Stimulated activated CD4-positive, alpha-beta T cell treated with anti-CD3 and anti-CD28 coated beads, TNF-alpha, amount 100 ng/mL, for 24 hours (primary cell): ENCODE data around the gene RPP40.

Experiments used
- DNase-seq, 3 experiments: peaks; one replicate each; pipeline ENCODE4 v3.0.0-alpha.2; 2020; ENCODE audit warnings: low read depth in 3 of 3

RPP40 gene

GRCh38 chr6:4969609-4970285 lies 34.1 kb downstream of the RPP40 start:
- no peak for DNase-seq

- no peak for DNase-seq
Observed at GRCh38 chr6:4967301-4968030, 36.4 kb downstream of the RPP40 start.

GRCh38 chr6:4965562-4966389 lies 38.1 kb downstream of the RPP40 start:
- no peak for DNase-seq

GRCh38 chr6:4964675-4965561 lies 38.9 kb downstream of the RPP40 start:
- DNase-seq = no peak

- DNase-seq = no peak
Observed at GRCh38 chr6:4962905-4963304, 40.9 kb downstream of the RPP40 start.

- DNase-seq = no peak
Observed at GRCh38 chr6:4961322-4962168, 42.3 kb downstream of the RPP40 start.

GRCh38 chr6:4958624-4959023 lies 45.2 kb downstream of the RPP40 start:
- DNase-seq = no peak

- DNase-seq = no peak
Observed at GRCh38 chr6:4957521-4958231, 46.2 kb downstream of the RPP40 start.

- no peak for DNase-seq
Observed at GRCh38 chr6:4956625-4957024, 47.2 kb downstream of the RPP40 start.

- DNase-seq = no peak
Observed at GRCh38 chr6:4953440-4953839, 50.4 kb downstream of the RPP40 start.

GRCh38 chr6:4950836-4951533 lies 52.9 kb downstream of the RPP40 start:
- DNase-seq = no peak

- DNase-seq = no peak
Observed at GRCh38 chr6:4950076-4950475, 53.8 kb downstream of the RPP40 start.

- no peak for DNase-seq
Observed at GRCh38 chr6:4948781-4949450, 54.9 kb downstream of the RPP40 start.

GRCh38 chr6:4947716-4948115 lies 56.1 kb downstream of the RPP40 start:
- no peak for DNase-seq

- no peak for DNase-seq
Observed at GRCh38 chr6:4946521-4946920, 57.3 kb downstream of the RPP40 start.
